ENCODE measurements around the gene TMEM38A. TPM values are rescaled to one million over a fixed set of nuclear protein-coding genes. Genes with fewer than 3 reads are reported as not detected.

Gene TMEM38A
- total and polyA plus RNA-seq, 2 experiments from 2014 or later = 28.3 to 41.1 TPM

- no peak for TF ChIP-seq CTCF (IDR thresholded peaks at IDR 0.05; ENCODE audit: low read depth, low read length)
- Histone ChIP-seq H3K4me1 (ENCODE audit: low read depth) (no peaks in the 10 kb centered on the region), H3K27ac (no peak overlapping the region), H3K27me3 (no peaks in the 10 kb centered on the region), H3K36me3 (peaks cover 18% of the 10 kb centered on the region), H3K4me3 (no peak overlapping the region), H3K9me3 (ENCODE audit: low read depth) (no peaks in the 10 kb centered on the region)
- no peak for DNase-seq (ENCODE audit: low read depth in 1 of 2, low spot score in 1 of 2)
Observed at GRCh38 chr19:16637535-16637934, 23.4 kb upstream of the TMEM38A start.

DNA sequence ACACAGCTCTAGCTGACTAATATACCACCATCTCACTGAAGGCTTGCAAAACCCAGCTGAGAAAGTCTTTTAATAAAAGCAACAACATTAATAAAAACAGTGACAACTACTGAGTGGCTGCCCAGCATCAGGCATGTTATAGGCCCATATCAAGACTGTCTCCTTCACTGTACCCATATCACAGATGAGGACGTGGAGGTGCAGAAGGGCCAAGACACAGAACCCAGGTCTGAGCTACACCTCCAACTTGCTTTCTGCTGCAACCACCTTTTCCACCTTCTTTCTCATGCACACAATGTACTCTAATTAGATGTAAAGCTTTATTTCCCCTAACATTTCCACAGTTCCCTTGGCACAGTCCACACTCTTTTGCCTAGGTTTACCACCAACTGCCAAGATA, 22.3 kb upstream of the TMEM38A start:
- no peaks in the 10 kb centered on the region for H3K9me3 ChIP-seq (ENCODE audit: low read depth)
- no peaks in the 10 kb centered on the region for H3K4me1 ChIP-seq (ENCODE audit: low read depth)
- peaks cover 14% of the 10 kb centered on the region for H3K36me3 ChIP-seq
- no peak for TF ChIP-seq CTCF (IDR thresholded peaks at IDR 0.05; ENCODE audit: low read depth, low read length)
- no peaks in the 10 kb centered on the region for H3K27me3 ChIP-seq
- no peak overlapping the region for H3K27ac ChIP-seq
- H3K4me3 ChIP-seq = no peak overlapping the region
- no peak for DNase-seq (ENCODE audit: low read depth in 1 of 2, low spot score in 1 of 2)

DNA sequence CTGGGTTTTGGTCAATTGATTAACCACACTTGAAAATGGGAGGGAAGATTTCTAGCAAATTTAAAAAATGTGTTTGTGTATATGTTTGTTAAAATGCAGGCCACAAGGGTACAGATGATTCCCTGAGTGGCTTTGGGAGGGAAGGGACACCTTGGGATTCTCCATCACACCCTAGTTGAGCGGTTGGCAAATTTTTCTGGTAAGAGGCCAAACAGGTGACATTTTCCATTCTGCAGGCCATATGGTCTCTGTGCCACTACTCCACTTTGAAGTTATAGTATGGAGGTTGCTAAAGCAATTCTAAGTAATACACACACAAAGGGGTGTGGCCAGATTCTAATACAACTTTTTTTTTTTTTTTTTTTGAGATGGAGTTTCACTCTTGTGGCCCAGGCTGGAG, 20.0 kb upstream of the TMEM38A start:
- Histone ChIP-seq H3K27me3 (no peaks in the 10 kb centered on the region), H3K4me3 (no peak overlapping the region), H3K9me3 (ENCODE audit: low read depth) (no peaks in the 10 kb centered on the region), H3K4me1 (ENCODE audit: low read depth) (no peaks in the 10 kb centered on the region), H3K36me3 (peaks cover 20% of the 10 kb centered on the region), H3K27ac (no peak overlapping the region)
- no peak for TF ChIP-seq CTCF (IDR thresholded peaks at IDR 0.05; ENCODE audit: low read depth, low read length)
- no peak for DNase-seq (ENCODE audit: low read depth in 1 of 2, low spot score in 1 of 2)

DNA sequence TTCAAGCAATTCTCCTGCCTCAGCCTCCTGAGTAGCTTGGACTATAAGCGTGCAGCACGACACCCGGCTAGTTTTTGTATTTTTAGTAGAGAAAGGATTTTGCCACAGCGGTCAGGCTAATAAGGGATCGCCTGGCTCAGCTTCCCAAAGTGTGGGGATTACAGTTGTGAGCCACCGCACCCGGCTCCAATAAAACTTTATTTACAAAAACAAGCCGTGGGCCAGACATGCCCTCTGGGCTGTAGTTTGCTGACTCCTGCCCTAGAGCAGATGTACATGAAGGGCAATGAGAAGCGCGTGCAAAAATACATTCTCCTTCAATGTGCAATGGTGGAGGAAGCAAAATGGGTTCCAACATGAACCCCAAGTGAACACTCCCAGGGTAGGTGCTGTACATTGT, 19.2 kb upstream of the TMEM38A start:
- Histone ChIP-seq H3K27ac (no peak overlapping the region), H3K4me3 (no peak overlapping the region), H3K9me3 (ENCODE audit: low read depth) (no peaks in the 10 kb centered on the region), H3K27me3 (no peaks in the 10 kb centered on the region), H3K4me1 (ENCODE audit: low read depth) (no peaks in the 10 kb centered on the region), H3K36me3 (peaks cover 27% of the 10 kb centered on the region)
- no peak for DNase-seq (ENCODE audit: low read depth in 1 of 2, low spot score in 1 of 2)
- no peak for TF ChIP-seq CTCF (IDR thresholded peaks at IDR 0.05; ENCODE audit: low read depth, low read length)

DNA sequence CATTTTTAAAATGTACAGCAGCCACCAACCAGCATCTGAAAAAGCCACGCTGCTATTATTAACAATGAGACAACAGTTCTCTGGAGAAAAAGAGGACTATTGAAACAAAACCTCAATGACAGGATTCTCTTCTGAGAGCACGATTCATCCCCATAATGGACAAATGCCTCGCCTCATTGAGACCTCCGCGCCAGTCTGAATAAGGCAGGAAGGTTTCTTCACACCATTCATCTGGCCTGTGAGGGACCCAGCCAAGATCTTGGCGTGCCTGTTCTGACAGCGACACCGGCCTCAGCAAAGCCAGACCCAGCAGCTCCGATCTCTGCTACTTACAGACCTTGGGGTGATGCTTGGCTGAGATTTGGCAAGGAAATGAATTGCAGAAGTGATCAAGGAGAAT, 15.8 kb upstream of the TMEM38A start:
- DNase-seq (ENCODE audit: low read depth in 1 of 2, low spot score in 1 of 2) = no peak
- H3K27me3 ChIP-seq = no peaks in the 10 kb centered on the region
- H3K36me3 ChIP-seq = peaks cover 37% of the 10 kb centered on the region
- H3K9me3 ChIP-seq (ENCODE audit: low read depth) = no peaks in the 10 kb centered on the region
- no peak overlapping the region for H3K27ac ChIP-seq
- no peak overlapping the region for H3K4me3 ChIP-seq
- no peaks in the 10 kb centered on the region for H3K4me1 ChIP-seq (ENCODE audit: low read depth)
- no peak for TF ChIP-seq CTCF (IDR thresholded peaks at IDR 0.05; ENCODE audit: low read depth, low read length)

DNA sequence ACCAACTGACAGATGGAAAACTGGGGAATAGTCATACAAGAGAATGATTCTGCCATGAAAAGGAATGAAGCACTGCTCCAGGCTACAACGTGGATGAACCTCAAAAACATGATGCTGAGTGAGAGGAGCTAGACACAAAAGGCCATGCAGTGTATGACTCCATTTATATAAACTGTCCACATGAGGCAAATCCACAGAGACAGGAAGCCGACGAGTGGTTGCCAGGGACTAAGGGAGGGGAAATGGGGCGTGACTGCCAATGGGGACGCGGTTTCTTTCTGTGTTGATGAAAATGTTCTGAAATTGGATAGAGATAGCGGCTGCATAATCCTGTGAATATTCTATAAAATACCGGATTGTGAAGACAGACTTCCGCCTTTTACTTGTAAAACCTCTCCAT, 11.2 kb upstream of the TMEM38A start:
- Histone ChIP-seq H3K9me3 (ENCODE audit: low read depth) (no peaks in the 10 kb centered on the region), H3K36me3 (peaks cover 50% of the 10 kb centered on the region), H3K4me3 (no peak overlapping the region), H3K27ac (no peak overlapping the region), H3K4me1 (ENCODE audit: low read depth) (no peaks in the 10 kb centered on the region), H3K27me3 (no peaks in the 10 kb centered on the region)
- TF ChIP-seq CTCF (IDR thresholded peaks at IDR 0.05; ENCODE audit: low read depth, low read length) = no peak
- peak in 1 of 2 donors; percentile 17 for DNase-seq (ENCODE audit: low read depth in 1 of 2, low spot score in 1 of 2)

Measured in cardiac muscle cell (in vitro differentiated cells and primary cell).